SJCRH30 (cell line): ENCODE data around the gene DCBLD1. TPM values are rescaled to one million over a fixed set of nuclear protein-coding genes. Genes with fewer than 3 reads are reported as not detected.
"Not testable (repeated sequence)": the region's sequence is repeated elsewhere in the genome, so short reads cannot be mapped to it uniquely, and the experiment has no call there.

Source experiments
- DNase-seq, 2 experiments: peaks; one replicate each; pipeline ENCODE4 v3.0.0-alpha.2; 2015 to 2020
- H3K27ac ChIP-seq: fragments of 250-450 bp; sonication (Bioruptor Pico); 2 replicates; pipeline ENCODE4 v1.5.1; 2020; ENCODE audit warnings: mild to moderate bottlenecking, moderate library complexity
- H3K27me3 ChIP-seq: fragments of 250-450 bp; sonication (Bioruptor Pico); 2 replicates; pipeline ENCODE4 v1.5.1; 2020; ENCODE audit warnings: mild to moderate bottlenecking, moderate library complexity
- H3K36me3 ChIP-seq: fragments of 250-450 bp; sonication (Bioruptor Pico); 2 replicates; pipeline ENCODE4 v1.5.1; 2020; ENCODE audit warnings: mild to moderate bottlenecking, moderate library complexity
- H3K4me1 ChIP-seq: fragments of 250-450 bp; sonication (Bioruptor Pico); 2 replicates; pipeline ENCODE4 v1.5.1; 2020; ENCODE audit warnings: mild to moderate bottlenecking, moderate library complexity
- H3K4me3 ChIP-seq: fragments of 250-450 bp; sonication (Bioruptor Pico); 2 replicates; pipeline ENCODE4 v1.5.1; 2020; ENCODE audit warnings: mild to moderate bottlenecking, moderate library complexity
- H3K9me3 ChIP-seq: fragments of 250-450 bp; sonication (Bioruptor Pico); replicated peaks from 2 replicates; pipeline ENCODE4 v1.5.1; 2020; ENCODE audit warnings: mild to moderate bottlenecking, moderate library complexity
- total RNA-seq: library from RNA; depleted of rRNA; stranded (reverse); fragments of >200 nt; shearing (Covaris generic); gene quantifications from 2 replicates; pipeline ENCODE4 v1.2.3, GENCODE V29; 2014

DCBLD1 gene
- total RNA-seq, 1 experiment from 2014 or later, result 6.8 TPM

DNA sequence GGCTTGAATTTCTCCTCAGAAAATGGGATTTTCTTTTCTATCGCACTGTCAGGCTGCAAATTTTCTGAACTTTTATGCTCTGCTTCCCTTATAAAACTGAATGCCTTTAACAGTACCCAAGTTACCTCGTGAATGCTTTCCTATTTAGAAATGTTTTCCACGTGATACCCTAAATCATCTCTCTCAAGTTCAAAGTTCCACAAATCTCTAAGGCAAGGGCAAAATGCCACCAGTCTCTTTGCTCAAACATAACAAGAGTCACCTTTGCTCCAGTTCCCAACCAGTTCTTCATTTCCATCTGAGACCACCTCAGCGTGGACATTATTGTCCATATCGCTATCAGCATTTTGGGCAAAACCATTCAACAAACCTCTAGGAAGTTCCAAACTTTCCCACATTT is 35.5 kb downstream of the DCBLD1 start:
- not testable (repeated sequence) for H3K36me3 ChIP-seq, H3K27me3 ChIP-seq, DNase-seq

GRCh38 chr6:117518870-117519269 is 36.4 kb downstream of the DCBLD1 start:
- H3K4me1 ChIP-seq, result no peaks in the 10 kb centered on the region
- no peaks in the 10 kb centered on the region for H3K27me3 ChIP-seq
- no peak overlapping the region for H3K27ac ChIP-seq
- H3K9me3 ChIP-seq, result no peaks in the 10 kb centered on the region
- DNase-seq, result no peak
- no peaks in the 10 kb centered on the region for H3K36me3 ChIP-seq
- H3K4me3 ChIP-seq, result no peak overlapping the region

More for the DNA sequence above, 35.5 kb downstream of the DCBLD1 start:
- not testable (repeated sequence) for H3K9me3 ChIP-seq, H3K4me3 ChIP-seq, H3K27ac ChIP-seq, H3K4me1 ChIP-seq

- Histone ChIP-seq H3K4me1 (no peaks in the 10 kb centered on the region), H3K27me3 (no peaks in the 10 kb centered on the region), H3K9me3 (no peaks in the 10 kb centered on the region), H3K4me3 (no peak overlapping the region), H3K27ac (no peak overlapping the region), H3K36me3 (no peaks in the 10 kb centered on the region)
- no peak for DNase-seq
Measured at GRCh38 chr6:117520603-117521395, 38.3 kb downstream of the DCBLD1 start.

- H3K4me3 ChIP-seq, result no peak overlapping the region
- H3K9me3 ChIP-seq, result no peaks in the 10 kb centered on the region
- no peaks in the 10 kb centered on the region for H3K36me3 ChIP-seq
- H3K27ac ChIP-seq, result no peak overlapping the region
- DNase-seq, result no peak
- H3K4me1 ChIP-seq, result no peaks in the 10 kb centered on the region
- H3K27me3 ChIP-seq, result no peaks in the 10 kb centered on the region
Measured at GRCh38 chr6:117521791-117522502, 39.5 kb downstream of the DCBLD1 start.

DNA sequence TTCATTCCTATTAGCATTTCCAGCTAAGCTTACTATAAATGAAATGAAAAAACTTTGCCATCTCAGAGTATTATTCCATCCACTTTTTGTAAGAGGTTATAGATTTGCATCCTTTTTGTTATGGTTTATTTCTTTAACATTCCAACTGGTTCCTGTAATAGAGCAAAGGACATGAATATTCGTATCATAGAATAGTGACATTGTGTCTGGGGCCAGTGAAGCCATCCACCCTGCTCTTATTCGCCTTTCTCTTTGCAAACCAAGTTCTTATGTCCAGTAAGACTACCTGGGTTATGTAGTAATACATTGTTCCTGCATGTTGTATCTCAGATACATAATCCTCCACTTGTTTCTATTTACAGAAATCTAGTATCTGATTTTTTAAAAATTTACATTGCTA is 43.1 kb downstream of the DCBLD1 start:
- Histone ChIP-seq H3K36me3 (no peaks in the 10 kb centered on the region), H3K4me3 (no peak overlapping the region)

GRCh38 chr6:117530467-117531242 is 48.2 kb downstream of the DCBLD1 start:
- H3K36me3 ChIP-seq, result no peaks in the 10 kb centered on the region
- no peaks in the 10 kb centered on the region for H3K27me3 ChIP-seq
- H3K4me1 ChIP-seq, result no peaks in the 10 kb centered on the region
- H3K27ac ChIP-seq, result no peak overlapping the region
- H3K4me3 ChIP-seq, result no peak overlapping the region
- no peak for DNase-seq
- no peaks in the 10 kb centered on the region for H3K9me3 ChIP-seq

More for the DNA sequence above, 43.1 kb downstream of the DCBLD1 start:
- DNase-seq, result no peak
- Histone ChIP-seq H3K27me3 (no peaks in the 10 kb centered on the region), H3K27ac (no peak overlapping the region), H3K9me3 (no peaks in the 10 kb centered on the region), H3K4me1 (no peaks in the 10 kb centered on the region)

- H3K4me3 ChIP-seq, result no peak overlapping the region
- DNase-seq, result no peak
- no peaks in the 10 kb centered on the region for H3K4me1 ChIP-seq
- no peaks in the 10 kb centered on the region for H3K36me3 ChIP-seq
- no peaks in the 10 kb centered on the region for H3K27me3 ChIP-seq
- no peak overlapping the region for H3K27ac ChIP-seq
- no peaks in the 10 kb centered on the region; the same call in 1 of the 2 replicates for H3K9me3 ChIP-seq
Measured at GRCh38 chr6:117531346-117531745, 48.9 kb downstream of the DCBLD1 start.

GRCh38 chr6:117531809-117532725 is 49.6 kb downstream of the DCBLD1 start:
- H3K9me3 ChIP-seq, result no peaks in the 10 kb centered on the region; the same call in 1 of the 2 replicates
- H3K27ac ChIP-seq, result no peak overlapping the region
- no peak for DNase-seq
- no peaks in the 10 kb centered on the region for H3K36me3 ChIP-seq
- H3K27me3 ChIP-seq, result no peaks in the 10 kb centered on the region
- H3K4me1 ChIP-seq, result no peaks in the 10 kb centered on the region
- no peak overlapping the region for H3K4me3 ChIP-seq

GRCh38 chr6:117533775-117534174 is 51.3 kb downstream of the DCBLD1 start:
- DNase-seq, result no peak
- no peak overlapping the region for H3K27ac ChIP-seq
- H3K4me3 ChIP-seq, result no peak overlapping the region
- H3K9me3 ChIP-seq, result no peaks in the 10 kb centered on the region; the same call in 1 of the 2 replicates
- H3K36me3 ChIP-seq, result no peaks in the 10 kb centered on the region
- H3K4me1 ChIP-seq, result peaks cover 3% of the 10 kb centered on the region; the same call in 1 of the 2 replicates
- no peaks in the 10 kb centered on the region for H3K27me3 ChIP-seq

- Histone ChIP-seq H3K9me3 (no peaks in the 10 kb centered on the region; the same call in 1 of the 2 replicates), H3K27ac (no peak overlapping the region), H3K27me3 (no peaks in the 10 kb centered on the region), H3K4me1 (peaks cover 4% of the 10 kb centered on the region; the same call in 1 of the 2 replicates), H3K36me3 (no peaks in the 10 kb centered on the region), H3K4me3 (no peak overlapping the region)
- no peak for DNase-seq
Measured at GRCh38 chr6:117534974-117535373, 52.5 kb downstream of the DCBLD1 start.

DNA sequence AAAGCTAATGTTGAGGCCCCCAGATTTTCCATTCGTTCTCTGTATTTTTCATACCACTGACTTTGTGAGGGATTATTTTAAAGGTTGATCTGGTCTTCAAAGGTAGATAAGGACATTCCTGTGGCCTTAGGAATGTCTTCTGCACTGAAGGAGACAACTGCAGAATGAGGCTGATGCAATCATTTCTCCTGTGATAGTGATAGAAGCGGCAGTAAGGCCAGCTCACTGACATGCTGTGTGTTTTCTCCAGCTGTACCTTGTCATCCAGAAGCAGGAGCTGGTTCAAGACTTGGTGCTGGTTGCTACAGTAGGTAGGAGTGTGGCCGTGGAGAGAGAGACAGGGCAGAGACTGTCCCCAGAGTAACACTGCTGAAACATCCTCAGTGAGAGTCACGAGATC is 53.8 kb downstream of the DCBLD1 start:
- Histone ChIP-seq H3K27ac (no peak overlapping the region), H3K36me3 (peaks cover 4% of the 10 kb centered on the region), H3K4me1 (peaks cover 4% of the 10 kb centered on the region; the same call in 1 of the 2 replicates), H3K9me3 (no peaks in the 10 kb centered on the region; the same call in 1 of the 2 replicates), H3K4me3 (no peak overlapping the region), H3K27me3 (no peaks in the 10 kb centered on the region)
- DNase-seq, result no peak

DNA sequence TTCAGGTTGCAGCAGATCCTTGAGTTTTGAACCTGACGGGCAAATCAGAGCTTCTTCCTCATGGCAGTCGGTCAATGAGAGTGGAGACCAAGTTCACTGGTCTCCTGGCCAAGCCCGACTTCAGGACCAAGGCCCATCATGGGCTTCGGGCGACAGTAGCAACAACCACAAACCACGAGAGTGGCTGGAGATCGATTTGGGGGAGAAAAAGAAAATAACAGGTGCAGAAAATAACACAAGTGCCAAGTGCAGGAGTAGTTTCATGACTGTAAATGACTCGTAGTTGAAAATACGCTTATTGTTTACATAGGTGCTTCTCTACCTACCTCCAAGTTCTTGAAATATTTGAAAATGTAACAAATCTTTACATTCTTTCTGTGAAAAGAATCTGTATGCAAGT is 56.1 kb downstream of the DCBLD1 start:
- Histone ChIP-seq H3K36me3 (peaks cover 7% of the 10 kb centered on the region), H3K4me1 (peaks cover 4% of the 10 kb centered on the region; the same call in 1 of the 2 replicates), H3K9me3 (no peaks in the 10 kb centered on the region; the same call in 1 of the 2 replicates), H3K4me3 (no peak overlapping the region), H3K27me3 (no peaks in the 10 kb centered on the region), H3K27ac (no peak overlapping the region)
- peak in 1 of 2 experiments; percentile 60 for DNase-seq

GRCh38 chr6:117540670-117541069 is 58.2 kb downstream of the DCBLD1 start:
- peaks cover 8% of the 10 kb centered on the region; the same call in 1 of the 2 replicates for H3K4me1 ChIP-seq
- peaks cover 7% of the 10 kb centered on the region for H3K36me3 ChIP-seq
- H3K27me3 ChIP-seq, result no peaks in the 10 kb centered on the region
- no peaks in the 10 kb centered on the region; the same call in 1 of the 2 replicates for H3K9me3 ChIP-seq
- H3K4me3 ChIP-seq, result no peak overlapping the region
- H3K27ac ChIP-seq, result no peak overlapping the region
- DNase-seq, result no peak

- no peak overlapping the region for H3K27ac ChIP-seq
Measured at GRCh38 chr6:117542493-117542892, 60.0 kb downstream of the DCBLD1 start.

More at GRCh38 chr6:117542493-117542892, 60.0 kb downstream of the DCBLD1 start:
- Histone ChIP-seq H3K4me3 (no peak overlapping the region), H3K9me3 (no peaks in the 10 kb centered on the region), H3K27me3 (no peaks in the 10 kb centered on the region), H3K4me1 (peaks cover 8% of the 10 kb centered on the region; the same call in 1 of the 2 replicates), H3K36me3 (peaks cover 7% of the 10 kb centered on the region)
- no peak for DNase-seq
